HEK293T (cell line): Measurements from ENCODE around the gene NAV2.

Source experiments
- ARNT ChIP-seq: fragments of 450-650 bp; IDR thresholded peaks from 2 replicates; pipeline ENCODE4 v1.6.1; 2017; ENCODE audit warnings: mild to moderate bottlenecking
- BHLHE40 ChIP-seq: fragments of 450-650 bp; IDR thresholded peaks from 2 replicates; pipeline ENCODE4 v1.6.1; 2016; ENCODE audit warnings: mild to moderate bottlenecking, moderate library complexity, borderline replicate concordance
- CTBP1 ChIP-seq: fragments of 450-650 bp; IDR thresholded peaks from 2 replicates; pipeline ENCODE4 v1.6.1; 2016; ENCODE audit warnings: borderline replicate concordance
- ELF4 ChIP-seq: fragments of 450-650 bp; IDR thresholded peaks from 2 replicates; pipeline ENCODE4 v1.6.1; 2017; ENCODE audit warnings: antibody characterized with exemption
- FOXK2 ChIP-seq: fragments of 450-650 bp; IDR thresholded peaks from 2 replicates; pipeline ENCODE4 v1.6.1; 2016; ENCODE audit warnings: mild to moderate bottlenecking
- HDGF ChIP-seq: fragments of 450-650 bp; IDR thresholded peaks from 2 replicates; pipeline ENCODE4 v1.6.1; 2017; ENCODE audit warnings: antibody characterized with exemption, borderline replicate concordance
- LEF1 ChIP-seq: fragments of 450-650 bp; IDR thresholded peaks from 2 replicates; pipeline ENCODE4 v1.6.1; 2017; ENCODE audit warnings: mild to moderate bottlenecking, borderline replicate concordance
- SP1 ChIP-seq: fragments of 450-650 bp; IDR thresholded peaks from 2 replicates; pipeline ENCODE4 v1.6.1; 2017
- SUZ12 ChIP-seq: fragments of 450-650 bp; IDR thresholded peaks from 2 replicates; pipeline ENCODE4 v1.6.1; 2016; ENCODE audit warnings: mild to moderate bottlenecking
- ZNF384 ChIP-seq: fragments of 450-650 bp; IDR thresholded peaks from 2 replicates; pipeline ENCODE4 v1.6.1; 2016

DNA sequence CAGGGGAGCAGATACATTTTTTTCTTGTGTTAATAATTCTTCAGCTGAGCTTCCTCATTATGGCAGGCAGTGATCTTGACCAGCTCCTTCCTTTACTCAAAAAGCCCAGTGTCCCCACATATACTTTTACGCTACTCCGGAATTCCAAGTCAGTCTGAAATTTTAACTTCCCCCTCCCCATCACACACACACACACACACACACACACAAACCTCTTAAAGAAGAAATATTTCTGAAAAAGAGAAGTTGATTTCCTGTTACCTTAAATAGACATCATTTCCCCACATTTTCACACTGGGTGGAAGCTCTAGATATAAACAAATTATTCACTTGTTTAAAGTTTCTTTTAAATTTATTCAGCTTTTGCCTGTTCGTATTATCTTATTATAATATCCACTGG is 333.8 kb downstream of the NAV2 start:
- TF ChIP-seq BHLHE40 = no peak
- TF ChIP-seq HDGF = no peak
- no peak for TF ChIP-seq CTBP1
- TF ChIP-seq ZNF384 = no peak
- no peak for TF ChIP-seq SP1
- TF ChIP-seq LEF1 = no peak
- no peak for TF ChIP-seq FOXK2
- no peak for TF ChIP-seq ARNT
- no peak for TF ChIP-seq SUZ12
- no peak for TF ChIP-seq ELF4
